ENCODE data around the gene CHN2.

GRCh38 chr7:29418651-29419050 lies 224.1 kb downstream of the CHN2 start:
- TF ChIP-seq POLR2A (IDR thresholded peaks at IDR 0.05): no peak
- TF ChIP-seq, protein P1, sequence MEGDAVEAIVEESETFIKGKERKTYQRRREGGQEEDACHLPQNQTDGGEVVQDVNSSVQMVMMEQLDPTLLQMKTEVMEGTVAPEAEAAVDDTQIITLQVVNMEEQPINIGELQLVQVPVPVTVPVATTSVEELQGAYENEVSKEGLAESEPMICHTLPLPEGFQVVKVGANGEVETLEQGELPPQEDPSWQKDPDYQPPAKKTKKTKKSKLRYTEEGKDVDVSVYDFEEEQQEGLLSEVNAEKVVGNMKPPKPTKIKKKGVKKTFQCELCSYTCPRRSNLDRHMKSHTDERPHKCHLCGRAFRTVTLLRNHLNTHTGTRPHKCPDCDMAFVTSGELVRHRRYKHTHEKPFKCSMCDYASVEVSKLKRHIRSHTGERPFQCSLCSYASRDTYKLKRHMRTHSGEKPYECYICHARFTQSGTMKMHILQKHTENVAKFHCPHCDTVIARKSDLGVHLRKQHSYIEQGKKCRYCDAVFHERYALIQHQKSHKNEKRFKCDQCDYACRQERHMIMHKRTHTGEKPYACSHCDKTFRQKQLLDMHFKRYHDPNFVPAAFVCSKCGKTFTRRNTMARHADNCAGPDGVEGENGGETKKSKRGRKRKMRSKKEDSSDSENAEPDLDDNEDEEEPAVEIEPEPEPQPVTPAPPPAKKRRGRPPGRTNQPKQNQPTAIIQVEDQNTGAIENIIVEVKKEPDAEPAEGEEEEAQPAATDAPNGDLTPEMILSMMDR (IDR thresholded peaks at IDR 0.05): no peak
- TF ChIP-seq POLR2AphosphoS5 (IDR thresholded peaks at IDR 0.05): no peak

All from prostate gland (tissue), 2 donors.